ENCODE measurements around the gene RAI1.

DNA sequence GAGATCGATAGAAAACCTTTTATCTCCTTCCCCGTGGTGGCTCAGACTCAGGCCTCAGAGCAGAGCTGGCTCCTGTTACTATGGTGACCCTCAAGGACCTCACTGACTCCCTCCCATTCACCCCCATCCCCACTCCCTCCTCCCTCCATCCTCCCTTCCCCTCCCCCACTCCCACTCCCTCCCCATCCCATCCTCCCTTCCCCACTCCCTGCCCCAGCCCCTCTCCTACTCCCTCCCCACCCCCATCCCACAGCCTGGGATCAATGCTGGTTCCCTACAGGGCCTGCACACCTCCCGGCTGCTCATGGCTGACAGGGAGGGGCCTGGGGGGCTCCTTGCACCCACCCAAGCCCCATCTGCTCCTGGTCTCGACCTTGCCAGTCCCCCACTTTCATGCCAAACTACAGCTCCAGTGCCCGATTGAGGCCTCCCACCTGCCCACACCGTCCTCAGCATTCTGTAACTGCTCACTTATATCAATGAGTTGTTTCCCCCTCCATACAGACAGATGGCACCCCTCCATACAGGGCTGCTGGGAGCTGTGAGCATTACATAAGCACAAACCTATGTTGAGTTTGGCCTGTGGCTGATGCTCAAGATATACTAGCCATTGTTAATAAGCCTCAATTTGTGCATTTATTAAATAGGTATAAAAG, 11.6 kb upstream of the RAI1 start:
- TF ChIP-seq, protein P1, sequence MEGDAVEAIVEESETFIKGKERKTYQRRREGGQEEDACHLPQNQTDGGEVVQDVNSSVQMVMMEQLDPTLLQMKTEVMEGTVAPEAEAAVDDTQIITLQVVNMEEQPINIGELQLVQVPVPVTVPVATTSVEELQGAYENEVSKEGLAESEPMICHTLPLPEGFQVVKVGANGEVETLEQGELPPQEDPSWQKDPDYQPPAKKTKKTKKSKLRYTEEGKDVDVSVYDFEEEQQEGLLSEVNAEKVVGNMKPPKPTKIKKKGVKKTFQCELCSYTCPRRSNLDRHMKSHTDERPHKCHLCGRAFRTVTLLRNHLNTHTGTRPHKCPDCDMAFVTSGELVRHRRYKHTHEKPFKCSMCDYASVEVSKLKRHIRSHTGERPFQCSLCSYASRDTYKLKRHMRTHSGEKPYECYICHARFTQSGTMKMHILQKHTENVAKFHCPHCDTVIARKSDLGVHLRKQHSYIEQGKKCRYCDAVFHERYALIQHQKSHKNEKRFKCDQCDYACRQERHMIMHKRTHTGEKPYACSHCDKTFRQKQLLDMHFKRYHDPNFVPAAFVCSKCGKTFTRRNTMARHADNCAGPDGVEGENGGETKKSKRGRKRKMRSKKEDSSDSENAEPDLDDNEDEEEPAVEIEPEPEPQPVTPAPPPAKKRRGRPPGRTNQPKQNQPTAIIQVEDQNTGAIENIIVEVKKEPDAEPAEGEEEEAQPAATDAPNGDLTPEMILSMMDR (IDR thresholded peaks at IDR 0.05): no peak
- TF ChIP-seq POLR2AphosphoS5 (IDR thresholded peaks at IDR 0.05; ENCODE audit: insufficient read depth in 1 of 2, low read depth in 1 of 2): no peak
- no peak for TF ChIP-seq POLR2A (IDR thresholded peaks at IDR 0.05)
